Effector CD4-positive, alpha-beta T cell (primary cell): ENCODE results near the gene SLC25A4.
"Not testable (repeated sequence)": the region's sequence is repeated elsewhere in the genome, so short reads cannot be mapped to it uniquely, and the experiment has no call there.

ENCODE experiments used
- DNase-seq: peaks from one replicate; pipeline ENCODE4 v3.0.0-alpha.2; 2020

The SLC25A4 gene

GRCh38 chr4:185186769-185187168 lies 43.7 kb downstream of the SLC25A4 start:
- no peak for DNase-seq

GRCh38 chr4:185189606-185190305 lies 46.7 kb downstream of the SLC25A4 start:
- no peak for DNase-seq

GRCh38 chr4:185190306-185190856 lies 47.3 kb downstream of the SLC25A4 start:
- no peak for DNase-seq

GRCh38 chr4:185192059-185192458 lies 49.0 kb downstream of the SLC25A4 start:
- DNase-seq, result no peak

- no peak for DNase-seq
Observed at GRCh38 chr4:185194924-185195888, 52.1 kb downstream of the SLC25A4 start.

GRCh38 chr4:185196437-185196836 lies 53.4 kb downstream of the SLC25A4 start:
- no peak for DNase-seq

GRCh38 chr4:185198189-185198588 lies 55.1 kb downstream of the SLC25A4 start:
- not testable (repeated sequence) for DNase-seq
